SK-MEL-5 (cell line): ENCODE measurements around the gene LARP4B. TPM values are rescaled to one million over a fixed set of nuclear protein-coding genes. Genes with fewer than 3 reads are reported as not detected.

Experiments
- DNase-seq: peaks from one replicate; pipeline ENCODE4 v3.0.0-alpha.2; 2016; ENCODE audit warnings: low read depth, low spot score
- in situ Hi-C: cut with HindIII; loops from 2 replicates; pipeline ENCODE4 v1.10.0; 2016; ENCODE audit warnings: low sequenced_read_pairs, high pct_unique_total_duplicates, low pct_unique_long_range_greater_than_20kb
- polyA plus RNA-seq, 2 experiments: library from polyadenylated mRNA; depleted of rRNA; stranded (reverse); fragments of >200 nt; gene quantifications; 2 replicates each; pipeline ENCODE4 v1.2.3, GENCODE V29; 2015
- total RNA-seq: library from RNA; depleted of rRNA; stranded (reverse); fragments of >200 nt; shearing (Covaris generic); gene quantifications from 2 replicates; pipeline ENCODE4 v1.2.3, GENCODE V29; 2014; rRNA removed

The LARP4B gene
- total RNA-seq: 22.5 and 23.1 TPM in 2 replicates
- 28.2 and 36.4 TPM in 2 replicates for polyA plus RNA-seq (2015; cell fraction: cytosol; rRNA removed)
- 49.1 and 49.5 TPM in 2 replicates for polyA plus RNA-seq (2015; cell fraction: nucleus; rRNA removed)

DNA sequence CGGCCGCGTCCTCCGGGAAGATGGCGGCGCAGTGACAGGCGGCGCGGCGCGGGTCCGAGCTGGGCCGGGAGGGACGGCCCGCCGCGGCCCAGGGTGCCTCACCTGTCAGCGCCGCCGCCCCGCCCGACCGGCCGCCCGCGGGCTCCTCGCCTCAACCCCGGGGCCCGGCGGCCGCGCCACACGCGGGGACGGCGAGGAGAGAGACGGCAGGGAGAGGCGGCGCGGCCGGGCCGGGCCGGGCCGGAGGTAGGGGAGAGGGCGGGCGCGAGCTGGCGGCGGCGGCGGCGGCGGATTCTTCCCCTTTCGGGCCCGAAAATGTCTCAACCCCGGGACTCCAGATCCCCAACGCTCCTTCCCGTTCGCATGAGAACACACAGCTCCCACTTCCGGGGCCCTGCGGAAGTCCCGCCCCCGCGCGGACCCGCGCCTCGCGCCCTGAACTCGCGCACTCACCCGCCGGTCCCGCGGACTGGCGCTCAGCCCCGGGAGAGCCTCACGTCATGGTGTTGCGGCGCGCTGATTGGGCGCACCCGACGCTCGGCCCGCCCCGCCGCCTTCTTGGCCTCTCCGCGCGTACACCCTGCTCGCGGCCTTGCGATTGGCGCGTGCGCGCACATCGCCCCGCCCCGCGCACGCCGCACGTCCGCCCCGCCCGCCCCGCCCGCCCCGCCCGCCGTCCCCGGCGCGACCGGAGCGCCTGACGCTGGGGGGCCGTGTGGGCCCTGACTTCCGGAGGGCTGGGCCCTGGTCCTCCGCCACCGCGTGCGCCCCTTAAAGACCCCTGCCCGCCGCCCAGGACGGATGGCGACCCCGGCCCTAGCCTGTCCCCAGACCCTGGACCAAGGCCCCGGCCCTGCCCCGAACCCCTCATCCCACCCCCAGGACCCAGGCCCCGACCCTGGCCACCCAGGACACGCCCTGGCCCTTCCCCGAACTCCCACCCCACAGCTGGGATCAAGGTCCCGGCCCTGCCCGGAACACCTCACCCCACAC is at the start of gene LARP4B:
Gene LARP4B, minus strand, starts transcription at position 380 of the 993 bp plus-strand sequence. CDS start 45,984 bp downstream, outside the sequence.
- in situ Hi-C loops: no loop called here

DNA sequence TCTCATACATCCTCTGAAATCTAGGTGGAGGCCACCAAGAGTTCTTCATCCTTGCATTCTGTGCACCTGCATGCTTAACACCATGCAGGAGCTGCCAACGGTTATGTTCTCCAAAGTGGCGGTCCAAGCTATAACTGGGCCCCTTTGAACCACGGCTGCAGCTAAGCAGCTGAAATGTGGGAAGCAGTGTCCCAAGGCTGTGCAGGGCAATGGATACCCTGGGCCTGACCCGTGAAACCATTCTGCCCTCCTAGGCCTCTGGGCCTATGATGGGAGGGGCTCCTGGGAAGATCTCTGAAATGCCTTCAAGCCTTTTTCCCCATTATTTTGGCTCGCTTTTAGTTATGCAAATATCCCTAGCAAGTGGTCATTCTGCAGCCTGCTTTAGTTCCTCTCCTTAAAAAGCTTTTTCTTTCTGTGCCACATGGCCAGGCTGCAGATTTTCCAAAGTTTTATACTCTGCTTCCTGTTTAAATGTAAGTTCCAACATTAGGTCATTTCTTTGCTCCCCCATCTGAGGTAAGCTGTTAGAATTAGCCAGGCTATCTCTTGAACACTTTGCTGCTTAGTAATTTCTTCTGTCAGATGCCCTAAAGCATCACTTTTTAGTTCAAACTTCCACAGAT is 49.1 kb upstream of the LARP4B start:
- in situ Hi-C loops: no loop called here
- no peak for DNase-seq

More for the DNA sequence above, at the start of gene LARP4B:
- peak; percentile 93 for DNase-seq

- in situ Hi-C loops: no loop called here
- DNase-seq: no peak
Observed at GRCh38 chr10:978826-979421, 47.4 kb upstream of the LARP4B start.

GRCh38 chr10:976316-976715 is 44.8 kb upstream of the LARP4B start:
- in situ Hi-C loops: no loop called here

GRCh38 chr10:974785-975074 is 43.2 kb upstream of the LARP4B start:
- in situ Hi-C loops: no loop called here
- no peak for DNase-seq

More at GRCh38 chr10:976316-976715, 44.8 kb upstream of the LARP4B start:
- DNase-seq: no peak

DNA sequence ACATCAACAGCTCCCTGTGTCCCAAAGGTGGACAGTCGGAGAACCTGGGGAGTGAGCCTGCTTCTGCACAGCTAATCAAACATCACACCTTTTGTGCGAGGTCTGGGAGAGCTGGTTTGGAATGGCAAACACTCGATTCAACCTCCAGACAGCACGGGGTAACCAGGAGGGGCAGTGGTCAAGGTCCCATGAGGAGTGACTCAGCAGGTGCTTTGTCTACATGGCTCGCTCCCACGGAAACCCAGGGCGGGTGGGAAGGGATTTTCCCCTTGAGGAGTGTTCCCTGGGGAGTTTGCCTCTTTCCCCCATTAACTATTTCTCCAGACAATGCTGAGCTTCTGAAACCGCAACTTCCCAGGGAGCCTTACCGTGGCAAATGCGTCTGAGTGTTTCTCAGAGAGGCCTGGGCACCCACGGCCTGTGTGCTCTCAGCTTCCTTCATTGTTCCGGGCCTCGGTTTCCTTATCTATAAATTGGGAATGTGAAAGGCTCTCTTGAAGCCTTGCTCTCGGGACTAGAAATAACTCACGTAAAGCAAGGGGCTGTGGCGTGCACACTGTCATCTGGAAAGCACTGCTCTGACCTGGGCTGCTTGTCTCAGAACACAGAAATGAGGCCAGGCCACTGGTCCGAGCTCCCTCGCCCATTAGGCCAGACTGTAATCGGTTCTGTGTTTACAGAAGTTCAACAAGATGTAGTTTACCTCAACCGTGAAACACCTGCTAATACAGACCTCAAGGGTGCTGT is 42.7 kb upstream of the LARP4B start:
- DNase-seq: peak; percentile 59
- in situ Hi-C loops: no loop called here

GRCh38 chr10:972763-973162 is 41.3 kb upstream of the LARP4B start:
- in situ Hi-C loops: no loop called here
- DNase-seq: no peak

GRCh38 chr10:971613-972012 is 40.1 kb upstream of the LARP4B start:
- in situ Hi-C loops: no loop called here

DNA sequence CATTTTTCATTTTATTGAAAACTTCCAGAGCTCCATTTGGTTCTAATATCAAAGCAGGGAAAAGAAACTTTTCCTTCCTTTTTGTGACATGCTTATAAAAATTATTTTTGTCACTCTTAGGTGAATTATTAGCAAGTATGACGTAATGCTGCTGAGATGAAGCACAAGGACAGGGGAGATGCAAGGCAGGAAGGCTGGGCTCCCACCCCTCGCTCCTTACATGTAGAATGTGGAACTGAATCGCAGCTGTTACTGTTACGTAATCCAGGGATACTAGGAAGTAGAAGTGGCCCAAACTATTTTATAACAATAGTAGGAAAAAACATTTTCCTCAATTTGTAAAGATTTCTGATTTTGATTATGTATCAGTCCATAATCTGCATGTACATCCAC is 39.6 kb upstream of the LARP4B start:
- in situ Hi-C loops: no loop called here

More at GRCh38 chr10:971613-972012, 40.1 kb upstream of the LARP4B start:
- no peak for DNase-seq

DNA sequence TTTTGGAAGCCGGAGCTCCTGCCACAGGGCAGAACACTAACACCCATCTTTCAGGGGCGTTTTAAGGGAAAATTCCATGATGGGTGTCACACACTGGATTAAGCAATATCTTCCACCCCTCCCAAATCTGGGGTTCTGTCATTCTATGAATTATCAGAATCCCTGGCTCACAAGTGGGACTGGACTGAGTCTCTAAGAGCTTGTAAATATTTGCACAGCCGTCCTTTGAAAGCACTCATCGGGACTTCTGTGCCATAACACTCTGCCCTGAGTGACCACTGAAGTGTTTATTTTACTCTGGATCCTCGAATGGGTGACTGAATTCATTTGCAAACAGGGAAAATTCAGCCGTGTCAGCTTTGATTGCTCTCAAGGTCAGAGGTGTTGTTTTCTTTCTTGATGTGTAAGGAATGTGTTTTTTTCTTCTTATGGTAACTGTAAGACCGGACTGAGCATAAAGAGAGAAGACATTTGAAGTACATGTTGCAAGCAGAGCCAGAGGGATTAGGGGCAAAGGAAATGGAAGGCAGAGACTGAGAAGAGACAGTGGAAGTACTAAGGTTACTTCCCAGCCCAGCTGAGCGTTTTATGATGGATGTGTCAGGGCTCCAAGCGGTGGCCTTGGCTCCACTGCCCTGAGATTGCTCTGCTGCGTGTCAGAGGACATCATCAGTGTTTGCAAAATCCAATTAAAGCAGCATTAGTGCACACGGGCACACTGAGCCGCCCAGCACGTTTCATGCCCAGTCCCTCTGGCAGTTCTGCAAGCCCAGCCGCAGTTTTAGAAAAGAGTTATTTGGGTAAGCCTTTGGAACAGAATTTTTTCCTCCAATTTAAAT is 39.0 kb upstream of the LARP4B start:
- DNase-seq: no peak
- in situ Hi-C loops: no loop called here

More for the DNA sequence above, 39.6 kb upstream of the LARP4B start:
- DNase-seq: no peak

DNA sequence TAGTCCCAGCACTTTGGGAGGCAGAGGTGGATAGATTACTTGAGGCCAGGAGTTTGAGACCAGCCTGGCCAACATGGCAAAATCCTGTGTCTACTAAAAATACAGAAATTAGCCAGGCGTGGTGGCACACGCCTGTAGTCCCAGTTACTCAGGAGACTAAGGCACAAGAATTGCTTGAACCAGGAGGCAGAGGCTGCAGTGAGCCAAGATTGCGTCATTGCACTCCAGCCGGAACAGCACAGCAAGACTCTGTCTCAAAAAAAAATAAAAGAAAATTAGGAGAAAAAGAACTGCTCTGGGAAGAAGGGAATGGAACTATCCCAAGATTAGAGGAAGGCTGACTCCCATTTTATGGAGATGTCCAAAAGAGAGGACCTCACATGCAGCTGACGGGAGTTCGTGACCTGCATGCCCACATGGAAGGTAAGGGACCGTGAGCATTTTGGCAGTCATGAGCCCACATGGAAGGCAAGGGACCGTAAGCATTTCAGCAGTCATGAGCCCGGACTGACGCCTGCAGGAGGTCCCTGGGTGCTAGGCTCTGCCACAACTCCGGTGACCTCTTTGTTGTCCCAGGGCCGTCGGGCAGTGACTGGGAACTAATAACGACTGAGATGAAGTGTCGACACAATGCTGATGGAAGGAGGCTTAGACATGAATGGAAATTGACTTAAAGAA is 38.1 kb upstream of the LARP4B start:
- no peak for DNase-seq
- in situ Hi-C loops: no loop called here

- DNase-seq: no peak
- in situ Hi-C loops: no loop called here
Observed at GRCh38 chr10:968546-969199, 37.2 kb upstream of the LARP4B start.

GRCh38 chr10:966466-967235 is 35.1 kb upstream of the LARP4B start:
- DNase-seq: no peak
- in situ Hi-C loops: no loop called here

GRCh38 chr10:964988-965417 is 33.5 kb upstream of the LARP4B start:
- no peak for DNase-seq
- in situ Hi-C loops: no loop called here

DNA sequence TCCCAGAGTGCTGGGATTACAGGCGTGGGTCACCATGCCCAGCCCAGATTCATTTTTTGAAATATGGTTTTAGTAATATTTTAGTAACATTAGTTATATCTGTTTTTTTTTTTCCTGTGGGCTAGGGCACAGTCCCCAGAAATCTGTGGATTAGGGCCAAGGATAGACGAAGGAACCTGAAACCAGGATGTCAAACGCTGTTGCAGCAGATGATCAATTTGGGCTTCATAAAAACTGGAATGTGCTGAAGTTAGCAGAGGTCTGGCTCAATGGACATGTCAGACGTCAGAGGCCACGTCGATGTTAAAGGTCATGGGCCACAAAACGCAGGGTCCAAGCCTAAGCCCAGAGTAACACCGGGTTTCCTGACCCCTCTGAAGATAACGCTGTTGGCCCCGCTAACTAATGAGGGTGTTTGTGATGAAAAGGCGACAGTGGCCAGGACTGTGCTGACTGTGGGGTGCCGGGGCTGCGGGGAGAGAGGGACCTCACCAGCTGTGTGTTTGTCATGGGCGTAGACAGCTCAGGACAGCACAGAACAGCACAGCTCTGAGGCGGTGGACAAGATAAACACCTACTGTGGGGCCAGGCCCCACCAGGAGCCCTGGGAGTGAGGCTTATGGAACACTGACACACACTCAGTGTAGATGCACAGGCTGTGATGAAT is 32.9 kb upstream of the LARP4B start:
- in situ Hi-C loops: no loop called here
- DNase-seq: no peak
